Smooth muscle cell (in vitro differentiated cells): ENCODE measurements around the gene CIP2A. TPM values are rescaled to one million over a fixed set of nuclear protein-coding genes. Genes with fewer than 3 reads are reported as not detected.

Experiments
- DNase-seq: peaks from one replicate; lab custom pipeline; 2025; ENCODE audit not compliant: unreplicated experiment; lab: John Stamatoyannopoulos, UW
- H2AFZ ChIP-seq: fragments of 200-600 bp; sonication (generic); 2 replicates; pipeline ENCODE4 v1.6.0; 2016; ENCODE audit warnings: antibody characterized with exemption, low read depth, mild to moderate bottlenecking
- H3F3A ChIP-seq: fragments of 200-600 bp; sonication (generic); 2 replicates; pipeline ENCODE4 v1.6.0; 2017; ENCODE audit warnings: antibody characterized with exemption, low read depth
- H3K27ac ChIP-seq: fragments of 200-600 bp; sonication (generic); 2 replicates; pipeline ENCODE4 v1.5.1; 2016; ENCODE audit warnings: low read depth, mild to moderate bottlenecking
- H3K27me3 ChIP-seq: fragments of 200-600 bp; sonication (generic); 2 replicates; pipeline ENCODE4 v1.6.1; 2016; ENCODE audit warnings: low read depth, mild to moderate bottlenecking
- H3K36me3 ChIP-seq: fragments of 200-600 bp; sonication (generic); 2 replicates; pipeline ENCODE4 v1.5.1; 2016; ENCODE audit warnings: low read depth
- H3K4me1 ChIP-seq: fragments of 200-600 bp; sonication (generic); 2 replicates; pipeline ENCODE4 v1.5.1; 2016; ENCODE audit warnings: low read depth
- H3K4me2 ChIP-seq: fragments of 200-600 bp; sonication (generic); 2 replicates; pipeline ENCODE4 v1.6.0; 2016; ENCODE audit warnings: mild to moderate bottlenecking
- H3K4me3 ChIP-seq: fragments of 200-600 bp; sonication (generic); 2 replicates; pipeline ENCODE4 v1.5.1; 2016; ENCODE audit warnings: mild to moderate bottlenecking
- H3K79me2 ChIP-seq: fragments of 200-600 bp; sonication (generic); 2 replicates; pipeline ENCODE4 v1.6.0; 2016; ENCODE audit warnings: low read depth, mild to moderate bottlenecking
- H3K9ac ChIP-seq: fragments of 200-600 bp; sonication (generic); 2 replicates; pipeline ENCODE4 v1.6.0; 2016; ENCODE audit warnings: low read depth
- H3K9me3 ChIP-seq: fragments of 200-600 bp; sonication (generic); replicated peaks from 2 replicates; pipeline ENCODE4 v1.5.1; 2016; ENCODE audit warnings: low read depth
- H4K20me1 ChIP-seq: fragments of 200-600 bp; sonication (generic); 2 replicates; pipeline ENCODE4 v1.6.0; 2016; ENCODE audit warnings: low read depth
- CTCF ChIP-seq: fragments of 200-600 bp; sonication (generic); IDR thresholded peaks from 2 replicates; pipeline ENCODE4 v1.5.1; 2017; ENCODE audit warnings: borderline replicate concordance, mild to moderate bottlenecking, antibody characterized with exemption; ENCODE audit not compliant: insufficient read depth, poor library complexity, severe bottlenecking
- WGBS: methylation state at CpG from one replicate; pipeline ENCODE4 v1.1.7; 2016; ENCODE audit warnings: low lambda C conversion rate; 5-methylcytosine and 5-hydroxymethylcytosine counted together
- polyA plus RNA-seq: library from polyadenylated mRNA; unstranded; fragments of >200 nt; fragmentation: Nextera tagmentation; extraction: Ambion mirVana; gene quantifications from 2 replicates; pipeline ENCODE4 v1.2.1, GENCODE V29; 2016
- total RNA-seq: library from RNA; depleted of rRNA; stranded (reverse); fragments of >200 nt; gene quantifications from 2 replicates; pipeline ENCODE4 v1.2.3, GENCODE V29; 2014

The CIP2A gene
- total and polyA plus RNA-seq, 2 experiments from 2014 or later: 3.3 to 7.4 TPM

GRCh38 chr3:108564564-108564963 lies 24.7 kb downstream of the CIP2A start:
- no peak overlapping the region for H3K4me2 ChIP-seq
- no peak for DNase-seq
- H3K4me1 ChIP-seq: no peaks in the 10 kb centered on the region
- H2AFZ ChIP-seq: no peak overlapping the region
- no peaks in the 10 kb centered on the region for H3K36me3 ChIP-seq
- H3K9me3 ChIP-seq: no peaks in the 10 kb centered on the region
- H4K20me1 ChIP-seq: no peaks in the 10 kb centered on the region
- H3F3A ChIP-seq: no peaks in the 10 kb centered on the region
- H3K79me2 ChIP-seq: no peaks in the 10 kb centered on the region
- no peak overlapping the region for H3K27ac ChIP-seq
- TF ChIP-seq CTCF: no peak
- no peak overlapping the region for H3K9ac ChIP-seq
- no peak overlapping the region for H3K4me3 ChIP-seq
- no peaks in the 10 kb centered on the region for H3K27me3 ChIP-seq

GRCh38 chr3:108562565-108562964 lies 26.7 kb downstream of the CIP2A start:
- no peaks in the 10 kb centered on the region for H4K20me1 ChIP-seq
- H3K79me2 ChIP-seq: no peaks in the 10 kb centered on the region
- TF ChIP-seq CTCF: no peak
- no peaks in the 10 kb centered on the region for H3K9me3 ChIP-seq
- no peaks in the 10 kb centered on the region for H3F3A ChIP-seq
- H2AFZ ChIP-seq: no peak overlapping the region
- no peak overlapping the region for H3K27ac ChIP-seq
- no peak overlapping the region for H3K9ac ChIP-seq
- H3K4me1 ChIP-seq: no peaks in the 10 kb centered on the region
- no peak overlapping the region for H3K4me3 ChIP-seq
- H3K27me3 ChIP-seq: no peaks in the 10 kb centered on the region
- DNase-seq: no peak
- no peaks in the 10 kb centered on the region for H3K36me3 ChIP-seq
- H3K4me2 ChIP-seq: no peak overlapping the region
- 88% methylated on average over 2 of the region's 2 CpGs for WGBS

GRCh38 chr3:108555966-108556581 lies 33.2 kb downstream of the CIP2A start:
- H3K9me3 ChIP-seq: no peaks in the 10 kb centered on the region
- TF ChIP-seq CTCF: no peak
- DNase-seq: no peak
- H2AFZ ChIP-seq: no peak overlapping the region
- H3K4me1 ChIP-seq: no peaks in the 10 kb centered on the region
- H3K4me2 ChIP-seq: no peak overlapping the region
- no peaks in the 10 kb centered on the region for H3K27me3 ChIP-seq
- no peak overlapping the region for H3K9ac ChIP-seq
- 68% methylated on average over 2 of the region's 2 CpGs for WGBS
- no peaks in the 10 kb centered on the region for H3K36me3 ChIP-seq
- H3K79me2 ChIP-seq: no peaks in the 10 kb centered on the region
- no peaks in the 10 kb centered on the region for H3F3A ChIP-seq
- H3K4me3 ChIP-seq: no peak overlapping the region
- H4K20me1 ChIP-seq: no peaks in the 10 kb centered on the region
- H3K27ac ChIP-seq: no peak overlapping the region

- H3K4me1 ChIP-seq: no peaks in the 10 kb centered on the region
- 84% methylated on average over 3 of the region's 3 CpGs for WGBS
- H2AFZ ChIP-seq: no peak overlapping the region
- DNase-seq: no peak
- no peak overlapping the region for H3K4me2 ChIP-seq
- H3K4me3 ChIP-seq: no peak overlapping the region
- no peak overlapping the region for H3K27ac ChIP-seq
- no peak for TF ChIP-seq CTCF
- no peaks in the 10 kb centered on the region for H3K27me3 ChIP-seq
- H3K9ac ChIP-seq: no peak overlapping the region
- H3K79me2 ChIP-seq: no peaks in the 10 kb centered on the region
- H3K9me3 ChIP-seq: no peaks in the 10 kb centered on the region
- no peaks in the 10 kb centered on the region for H3K36me3 ChIP-seq
- no peaks in the 10 kb centered on the region for H3F3A ChIP-seq
- H4K20me1 ChIP-seq: no peaks in the 10 kb centered on the region
Measured at GRCh38 chr3:108554913-108555571, 34.2 kb downstream of the CIP2A start.
